ENCODE results near the gene PRR33.

PRR33 gene

GRCh38 chr11:1852877-1853276 lies 38.8 kb downstream of the PRR33 start, which contains the start of gene LSP1:
Gene LSP1 (plus strand): TSS chr11:1853084. CDS start chr11:1853145, 61 bp downstream.
- DNase-seq: no peak

DNA sequence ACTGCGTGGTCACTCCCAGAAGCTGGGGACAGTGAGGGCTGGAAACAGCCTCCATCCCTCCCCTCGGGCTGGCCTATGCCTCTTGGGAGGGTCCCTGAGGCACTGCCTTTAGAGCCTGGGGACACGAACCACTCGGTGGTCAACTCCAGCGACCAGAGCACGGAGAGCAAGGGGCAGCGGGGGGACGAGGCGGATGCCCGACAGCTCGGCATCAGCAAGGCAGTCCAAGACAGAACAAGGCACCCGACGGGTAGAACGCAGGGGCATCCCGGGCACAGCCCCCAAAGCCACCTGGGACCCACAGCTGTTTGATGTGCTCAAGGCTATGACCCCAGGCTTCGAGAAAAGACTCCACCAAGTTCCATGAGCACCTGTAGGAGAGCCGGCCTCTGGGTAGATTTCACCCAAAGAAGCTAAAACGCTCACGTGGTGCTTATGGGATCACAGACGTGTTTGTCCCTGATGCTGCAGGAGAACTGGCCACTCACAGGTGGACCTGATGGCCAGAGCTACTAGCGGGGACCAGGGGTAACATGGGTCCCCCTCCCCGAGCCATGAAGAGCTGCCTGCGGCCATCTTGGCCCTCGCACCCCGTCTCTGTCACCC lies 39.3 kb downstream of the PRR33 start:
- DNase-seq: no peak

GRCh38 chr11:1851468-1852180 lies 40.1 kb downstream of the PRR33 start:
- DNase-seq: no peak

- DNase-seq: no peak
Observed at GRCh38 chr11:1848640-1849430, 42.9 kb downstream of the PRR33 start.

GRCh38 chr11:1847926-1848639 lies 43.6 kb downstream of the PRR33 start:
- no peak for DNase-seq

DNA sequence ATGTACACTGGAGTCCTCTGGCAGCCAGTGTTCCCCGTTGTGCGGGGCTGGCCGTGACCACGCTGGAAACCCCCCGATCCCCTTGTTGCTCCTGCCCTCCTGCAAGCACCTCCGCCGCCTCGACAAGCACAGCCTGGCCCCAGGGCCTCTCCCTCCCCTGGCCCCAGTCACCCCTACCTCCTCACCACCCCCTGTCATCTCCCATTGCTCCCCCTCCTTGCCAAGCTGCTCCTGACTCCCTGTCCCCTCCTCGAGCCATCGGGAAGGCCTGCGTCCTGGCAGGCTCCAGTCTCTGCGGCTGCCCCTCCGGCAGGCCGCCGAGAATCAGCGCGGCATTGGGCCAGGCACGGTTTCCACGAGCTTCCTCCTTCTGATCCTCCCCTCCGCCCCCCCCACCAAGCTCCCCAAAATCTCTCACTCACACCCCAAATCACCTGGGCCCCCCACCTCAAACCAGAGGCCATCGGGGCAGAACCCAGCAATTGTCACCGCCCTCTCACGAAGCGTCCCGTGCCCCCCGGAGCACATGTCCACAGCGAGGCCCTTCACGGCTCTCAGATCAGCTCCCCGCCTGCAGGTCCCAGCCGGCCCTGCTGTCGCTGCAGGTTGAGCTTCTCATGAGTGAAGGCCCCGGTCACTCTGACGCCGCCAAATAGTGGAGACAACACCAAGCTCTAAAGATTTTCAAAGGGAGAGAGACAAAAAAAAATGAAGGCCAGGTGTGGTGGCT lies 44.5 kb downstream of the PRR33 start:
- DNase-seq: no peak

DNA sequence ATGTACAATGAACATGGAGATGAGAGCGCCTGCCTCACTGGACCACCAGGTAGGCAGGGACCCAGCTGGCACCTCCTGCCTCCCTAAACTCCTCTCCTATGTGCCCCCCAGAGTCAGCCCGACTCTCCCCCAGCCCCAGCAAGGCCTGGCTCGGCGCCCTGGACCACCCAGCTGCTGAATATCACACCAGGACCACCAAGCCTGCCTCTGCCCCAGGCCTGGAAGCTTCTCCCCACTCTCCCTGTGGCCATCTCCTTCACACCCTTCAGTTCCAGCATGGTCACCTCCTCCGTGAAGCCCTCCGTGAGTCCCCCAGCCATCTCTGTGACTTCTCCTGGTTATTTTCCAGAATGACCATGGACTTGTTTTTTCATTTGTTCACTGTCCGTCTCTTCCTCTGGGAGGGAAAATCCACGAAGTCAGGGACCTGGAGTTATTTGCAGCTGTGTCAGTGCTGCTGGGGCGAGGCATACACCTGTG lies 45.2 kb downstream of the PRR33 start:
- DNase-seq: no peak

DNA sequence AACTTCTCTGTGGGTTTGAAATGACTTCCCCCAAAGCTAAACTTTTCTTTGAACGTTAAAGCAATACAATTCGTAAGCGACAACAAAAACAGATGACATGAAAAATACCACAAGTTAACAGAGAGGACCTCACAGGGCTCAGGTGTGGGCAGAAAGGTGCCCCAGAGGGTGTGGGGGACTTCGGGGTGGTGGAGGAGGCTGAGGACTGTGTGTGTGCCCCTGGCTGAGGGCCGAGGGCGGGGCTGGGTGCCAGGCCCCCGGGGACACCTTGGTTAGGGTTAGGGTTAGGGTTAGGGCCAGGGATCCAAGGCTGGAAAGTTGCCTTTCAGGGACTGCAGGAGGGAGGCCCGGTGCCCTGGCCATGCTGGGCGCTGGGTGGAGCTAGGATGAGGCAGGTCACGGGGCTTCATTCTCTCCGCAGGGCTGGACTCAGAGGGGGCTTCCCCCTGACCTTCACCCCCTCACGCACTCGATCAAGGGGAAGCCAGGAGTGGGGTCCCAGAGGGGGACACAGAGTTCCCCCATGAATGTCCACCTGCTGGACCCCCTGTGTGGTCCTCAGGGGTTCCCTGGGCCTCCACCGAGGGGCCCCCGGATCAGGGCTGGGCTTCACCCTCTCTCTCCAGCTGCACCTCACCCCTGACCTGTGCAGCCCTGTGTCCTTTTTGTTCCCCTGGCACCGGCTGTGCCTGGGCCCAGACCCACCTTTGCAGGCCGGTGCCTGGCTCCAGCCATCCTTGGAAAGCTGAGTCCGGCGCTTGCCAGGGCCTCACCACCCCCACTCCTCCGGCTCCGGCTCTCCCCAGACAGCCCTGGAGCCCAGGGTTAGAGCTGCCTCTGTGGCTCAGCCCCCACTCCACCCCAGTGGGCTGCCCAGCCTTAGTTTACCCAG lies 45.9 kb downstream of the PRR33 start:
- DNase-seq: no peak

- DNase-seq: no peak
Observed at GRCh38 chr11:1845095-1845429, 46.6 kb downstream of the PRR33 start.

GRCh38 chr11:1844221-1845094 lies 47.2 kb downstream of the PRR33 start:
- DNase-seq: no peak

- no peak for DNase-seq
Observed at GRCh38 chr11:1843796-1844195, 47.9 kb downstream of the PRR33 start.

- no peak for DNase-seq
Observed at GRCh38 chr11:1843098-1843473, 48.6 kb downstream of the PRR33 start.

- DNase-seq: no peak
Observed at GRCh38 chr11:1842149-1843097, 49.3 kb downstream of the PRR33 start.

DNA sequence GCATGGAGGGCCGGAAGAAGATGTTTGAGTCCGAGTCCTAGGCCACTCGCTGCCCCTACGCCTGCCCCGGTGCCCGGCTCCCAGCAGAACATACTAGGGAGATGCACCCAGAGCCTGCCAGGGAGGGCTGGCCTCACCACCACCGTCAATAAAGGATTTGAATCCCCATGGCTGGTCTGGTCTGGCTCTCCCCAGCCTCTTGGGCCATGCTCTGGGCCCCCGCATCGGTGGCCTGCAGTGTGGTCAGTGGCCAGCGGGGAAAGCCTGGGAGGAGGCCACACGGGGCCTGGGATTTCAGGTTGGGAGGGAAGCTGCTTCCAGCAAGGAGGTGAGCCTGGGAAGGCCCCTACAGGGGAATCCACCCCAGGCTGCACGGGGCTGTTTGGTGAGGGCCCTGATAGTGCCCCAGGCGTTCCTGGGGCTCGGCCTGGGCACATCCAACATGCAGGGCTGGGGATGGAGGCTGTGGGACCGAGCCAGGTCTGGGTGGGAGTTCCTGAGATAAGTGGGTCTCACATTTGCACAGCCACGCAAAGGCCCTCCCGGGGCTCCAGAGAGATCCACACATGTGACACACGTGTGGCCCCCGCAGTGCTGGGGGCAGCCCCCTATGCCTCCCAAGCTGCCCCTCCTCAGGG lies 50.1 kb downstream of the PRR33 start:
- DNase-seq: no peak

- DNase-seq: no peak
Observed at GRCh38 chr11:1840780-1841480, 50.8 kb downstream of the PRR33 start.

All from anterior cingulate cortex (tissue), 58 donors.